Activated naive CD8-positive, alpha-beta T cell treated with anti-CD3 and anti-CD28 coated beads, Interleukin-2, amount 50 U/mL, for 24 hours (primary cell): ENCODE measurements around the gene HMOX2.
A peak's percentile ranks its signal among the peaks of the same experiment; 100 is the strongest.

Experiments used
- ATAC-seq: fragments of 150-1000 bp; cut with Tn5 transposase; one replicate; pipeline ENCODE4 v1.10.0; 2021
- DNase-seq: peaks from one replicate; pipeline ENCODE4 v3.0.0; 2021
- H3K27ac Mint-ChIP-seq: one replicate; pipeline ENCODE4 v1.8.0; 2021; ENCODE audit warnings: mild to moderate bottlenecking, mixed read lengths
- H3K27me3 Mint-ChIP-seq: one replicate; pipeline ENCODE4 v1.8.0; 2021; ENCODE audit warnings: mixed read lengths
- H3K36me3 Mint-ChIP-seq: one replicate; pipeline ENCODE4 v1.8.0; 2021; ENCODE audit warnings: low read depth, mixed read lengths
- H3K4me1 Mint-ChIP-seq: one replicate; pipeline ENCODE4 v1.8.0; 2021; ENCODE audit warnings: mixed read lengths
- H3K4me3 Mint-ChIP-seq: one replicate; pipeline ENCODE4 v1.8.0; 2021; ENCODE audit warnings: mild to moderate bottlenecking, moderate library complexity, mixed read lengths
- H3K9me3 Mint-ChIP-seq: one replicate; pipeline ENCODE4 v1.8.0; 2021; ENCODE audit warnings: mixed read lengths

HMOX2 gene

GRCh38 chr16:4519274-4520058 is 43.3 kb downstream of the HMOX2 start:
- peaks cover 8% of the 10 kb centered on the region for H3K36me3 Mint-ChIP-seq
- H3K4me3 Mint-ChIP-seq, result no peak overlapping the region
- H3K27ac Mint-ChIP-seq, result no peak overlapping the region
- no peaks in the 10 kb centered on the region for H3K9me3 Mint-ChIP-seq
- H3K4me1 Mint-ChIP-seq, result peaks cover 27% of the 10 kb centered on the region
- ATAC-seq (no peak), DNase-seq (no peak)
- no peaks in the 10 kb centered on the region for H3K27me3 Mint-ChIP-seq

- no peak for DNase-seq
- ATAC-seq, result no peak
- H3K9me3 Mint-ChIP-seq, result no peaks in the 10 kb centered on the region
- peaks cover 6% of the 10 kb centered on the region for H3K36me3 Mint-ChIP-seq
- no peak overlapping the region for H3K27ac Mint-ChIP-seq
- H3K27me3 Mint-ChIP-seq, result no peaks in the 10 kb centered on the region
- peaks cover 17% of the 10 kb centered on the region for H3K4me1 Mint-ChIP-seq
- no peak overlapping the region for H3K4me3 Mint-ChIP-seq
Observed at GRCh38 chr16:4520913-4521312, 44.7 kb downstream of the HMOX2 start.

GRCh38 chr16:4522051-4522581 is 45.9 kb downstream of the HMOX2 start:
- no peak for ATAC-seq
- Mint-ChIP-seq H3K27ac (no peak overlapping the region), H3K36me3 (peaks cover 6% of the 10 kb centered on the region), H3K9me3 (no peaks in the 10 kb centered on the region), H3K4me1 (peaks cover 16% of the 10 kb centered on the region), H3K4me3 (no peak overlapping the region), H3K27me3 (no peaks in the 10 kb centered on the region)
- DNase-seq, result no peak

GRCh38 chr16:4523686-4524085 is 47.5 kb downstream of the HMOX2 start:
- Mint-ChIP-seq H3K27me3 (no peaks in the 10 kb centered on the region), H3K4me3 (no peak overlapping the region), H3K27ac (no peak overlapping the region), H3K9me3 (no peaks in the 10 kb centered on the region), H3K36me3 (peaks cover 6% of the 10 kb centered on the region), H3K4me1 (peaks cover 28% of the 10 kb centered on the region)
- DNase-seq (no peak), ATAC-seq (no peak)

- Mint-ChIP-seq H3K36me3 (peaks cover 7% of the 10 kb centered on the region), H3K9me3 (no peaks in the 10 kb centered on the region), H3K27me3 (no peaks in the 10 kb centered on the region), H3K27ac (no peak overlapping the region), H3K4me3 (no peak overlapping the region), H3K4me1 (peaks cover 37% of the 10 kb centered on the region)
- ATAC-seq (no peak), DNase-seq (no peak)
Observed at GRCh38 chr16:4524571-4524970, 48.4 kb downstream of the HMOX2 start.

- H3K4me1 Mint-ChIP-seq, result peaks cover 42% of the 10 kb centered on the region
- no peak overlapping the region for H3K27ac Mint-ChIP-seq
- H3K9me3 Mint-ChIP-seq, result no peaks in the 10 kb centered on the region
Observed at GRCh38 chr16:4525069-4525468, 48.9 kb downstream of the HMOX2 start.

GRCh38 chr16:4525634-4526277 is 49.6 kb downstream of the HMOX2 start:
- no peak overlapping the region for H3K27ac Mint-ChIP-seq

More at GRCh38 chr16:4525069-4525468, 48.9 kb downstream of the HMOX2 start:
- DNase-seq, result no peak
- peaks cover 8% of the 10 kb centered on the region for H3K36me3 Mint-ChIP-seq
- H3K27me3 Mint-ChIP-seq, result no peaks in the 10 kb centered on the region
- no peak overlapping the region for H3K4me3 Mint-ChIP-seq
- ATAC-seq, result no peak

GRCh38 chr16:4529085-4530060 is 53.2 kb downstream of the HMOX2 start:
- DNase-seq (no peak), ATAC-seq (peak; percentile 86)
- peaks cover 58% of the 10 kb centered on the region for H3K4me1 Mint-ChIP-seq
- peak overlapping the region; percentile 61 for H3K4me3 Mint-ChIP-seq
- peaks cover 16% of the 10 kb centered on the region for H3K36me3 Mint-ChIP-seq
- H3K27ac Mint-ChIP-seq, result peak overlapping the region; percentile 95
- no peaks in the 10 kb centered on the region for H3K27me3 Mint-ChIP-seq
- H3K9me3 Mint-ChIP-seq, result no peaks in the 10 kb centered on the region

More at GRCh38 chr16:4525634-4526277, 49.6 kb downstream of the HMOX2 start:
- ATAC-seq, result no peak
- H3K27me3 Mint-ChIP-seq, result no peaks in the 10 kb centered on the region
- no peak overlapping the region for H3K4me3 Mint-ChIP-seq
- H3K36me3 Mint-ChIP-seq, result peaks cover 8% of the 10 kb centered on the region
- H3K4me1 Mint-ChIP-seq, result peaks cover 48% of the 10 kb centered on the region
- no peak for DNase-seq
- H3K9me3 Mint-ChIP-seq, result no peaks in the 10 kb centered on the region

GRCh38 chr16:4531811-4532210 is 55.6 kb downstream of the HMOX2 start:
- ATAC-seq, result no peak
- peaks cover 74% of the 10 kb centered on the region for H3K4me1 Mint-ChIP-seq

GRCh38 chr16:4532238-4532637 is 56.0 kb downstream of the HMOX2 start:
- ATAC-seq (no peak), DNase-seq (no peak)
- H3K4me1 Mint-ChIP-seq, result peaks cover 74% of the 10 kb centered on the region
- H3K4me3 Mint-ChIP-seq, result no peak overlapping the region
- H3K27me3 Mint-ChIP-seq, result no peaks in the 10 kb centered on the region
- H3K36me3 Mint-ChIP-seq, result peaks cover 21% of the 10 kb centered on the region
- H3K27ac Mint-ChIP-seq, result no peak overlapping the region
- H3K9me3 Mint-ChIP-seq, result no peaks in the 10 kb centered on the region

More at GRCh38 chr16:4531811-4532210, 55.6 kb downstream of the HMOX2 start:
- H3K27ac Mint-ChIP-seq, result no peak overlapping the region
- no peak for DNase-seq
- H3K27me3 Mint-ChIP-seq, result no peaks in the 10 kb centered on the region
- no peaks in the 10 kb centered on the region for H3K9me3 Mint-ChIP-seq
- peaks cover 21% of the 10 kb centered on the region for H3K36me3 Mint-ChIP-seq
- H3K4me3 Mint-ChIP-seq, result no peak overlapping the region

- H3K4me3 Mint-ChIP-seq, result no peak overlapping the region
Observed at GRCh38 chr16:4533490-4533889, 57.3 kb downstream of the HMOX2 start.

GRCh38 chr16:4534151-4534790 is 58.1 kb downstream of the HMOX2 start:
- peaks cover 67% of the 10 kb centered on the region for H3K4me1 Mint-ChIP-seq

More at GRCh38 chr16:4533490-4533889, 57.3 kb downstream of the HMOX2 start:
- H3K27ac Mint-ChIP-seq, result no peak overlapping the region
- DNase-seq (no peak), ATAC-seq (no peak)
- H3K4me1 Mint-ChIP-seq, result peaks cover 66% of the 10 kb centered on the region
- no peaks in the 10 kb centered on the region for H3K27me3 Mint-ChIP-seq
- peaks cover 21% of the 10 kb centered on the region for H3K36me3 Mint-ChIP-seq
- no peaks in the 10 kb centered on the region for H3K9me3 Mint-ChIP-seq

GRCh38 chr16:4535627-4536108 is 59.5 kb downstream of the HMOX2 start:
- Mint-ChIP-seq H3K9me3 (peaks cover 7% of the 10 kb centered on the region), H3K4me3 (peak overlapping the region; percentile 59), H3K27ac (peak overlapping the region; percentile 92), H3K36me3 (peaks cover 31% of the 10 kb centered on the region), H3K4me1 (peaks cover 53% of the 10 kb centered on the region), H3K27me3 (no peaks in the 10 kb centered on the region)
- DNase-seq (peak; percentile 55), ATAC-seq (peak; percentile 83)

More at GRCh38 chr16:4534151-4534790, 58.1 kb downstream of the HMOX2 start:
- peaks cover 25% of the 10 kb centered on the region for H3K36me3 Mint-ChIP-seq
- DNase-seq (no peak), ATAC-seq (no peak)
- no peak overlapping the region for H3K27ac Mint-ChIP-seq
- H3K4me3 Mint-ChIP-seq, result no peak overlapping the region
- no peaks in the 10 kb centered on the region for H3K27me3 Mint-ChIP-seq
- no peaks in the 10 kb centered on the region for H3K9me3 Mint-ChIP-seq
